ENCODE measurements around the gene BRAT1.

DNA sequence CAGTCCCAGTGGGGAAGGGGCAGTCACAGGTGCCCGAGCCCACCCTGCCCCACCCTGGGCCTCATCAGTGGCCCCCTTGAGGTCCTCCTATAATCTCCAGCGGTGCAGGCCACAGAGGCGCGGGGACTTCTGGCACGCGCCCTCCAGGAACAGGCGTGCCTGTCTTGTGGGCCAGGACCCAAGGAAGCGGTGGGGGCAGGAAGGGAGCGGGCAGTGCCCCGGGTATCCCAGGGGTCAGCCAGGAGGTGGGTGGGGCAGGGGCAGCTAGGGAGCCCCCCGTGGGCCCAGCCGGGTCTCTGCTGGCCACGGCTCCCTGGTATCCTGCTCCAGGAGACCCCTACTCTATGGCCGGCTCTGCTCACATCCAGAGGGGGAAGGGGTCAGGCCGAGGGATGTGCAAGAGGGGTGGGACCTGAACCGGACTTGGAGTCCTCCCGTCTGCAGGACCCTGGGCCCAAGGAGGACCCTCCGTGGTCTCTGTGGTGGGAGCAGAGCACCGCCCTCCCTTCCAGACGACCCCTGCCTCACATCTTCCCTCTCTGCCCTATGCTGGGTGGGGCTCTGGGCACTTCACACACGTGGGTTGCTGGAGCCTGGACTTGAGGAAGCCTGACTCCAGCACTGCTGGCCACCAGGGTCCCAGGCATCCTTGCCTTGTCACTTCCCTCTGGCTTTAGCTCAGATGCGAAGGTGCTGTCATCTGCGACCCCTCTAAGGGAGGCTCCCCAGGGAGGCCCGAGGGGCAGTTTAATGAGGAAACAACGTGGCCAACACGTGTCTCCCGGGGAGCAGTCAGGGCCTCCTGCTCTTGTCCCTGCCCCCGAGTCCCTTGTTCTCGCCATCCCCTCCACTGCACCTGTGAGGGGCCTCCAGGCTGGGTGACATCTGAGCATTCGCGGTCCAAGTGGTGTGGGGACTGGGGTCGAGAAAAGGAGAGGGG is 60.9 kb downstream of the BRAT1 start:
- TF ChIP-seq, protein P1, sequence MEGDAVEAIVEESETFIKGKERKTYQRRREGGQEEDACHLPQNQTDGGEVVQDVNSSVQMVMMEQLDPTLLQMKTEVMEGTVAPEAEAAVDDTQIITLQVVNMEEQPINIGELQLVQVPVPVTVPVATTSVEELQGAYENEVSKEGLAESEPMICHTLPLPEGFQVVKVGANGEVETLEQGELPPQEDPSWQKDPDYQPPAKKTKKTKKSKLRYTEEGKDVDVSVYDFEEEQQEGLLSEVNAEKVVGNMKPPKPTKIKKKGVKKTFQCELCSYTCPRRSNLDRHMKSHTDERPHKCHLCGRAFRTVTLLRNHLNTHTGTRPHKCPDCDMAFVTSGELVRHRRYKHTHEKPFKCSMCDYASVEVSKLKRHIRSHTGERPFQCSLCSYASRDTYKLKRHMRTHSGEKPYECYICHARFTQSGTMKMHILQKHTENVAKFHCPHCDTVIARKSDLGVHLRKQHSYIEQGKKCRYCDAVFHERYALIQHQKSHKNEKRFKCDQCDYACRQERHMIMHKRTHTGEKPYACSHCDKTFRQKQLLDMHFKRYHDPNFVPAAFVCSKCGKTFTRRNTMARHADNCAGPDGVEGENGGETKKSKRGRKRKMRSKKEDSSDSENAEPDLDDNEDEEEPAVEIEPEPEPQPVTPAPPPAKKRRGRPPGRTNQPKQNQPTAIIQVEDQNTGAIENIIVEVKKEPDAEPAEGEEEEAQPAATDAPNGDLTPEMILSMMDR (IDR thresholded peaks at IDR 0.05) = no peak
- no peak for TF ChIP-seq EP300 (IDR thresholded peaks at IDR 0.05)
